GM18519 (cell line): ENCODE measurements around the gene PTTG1IP.
A peak's percentile ranks its signal among the peaks of the same experiment; 100 is the strongest.

ENCODE experiments used
- ATAC-seq: cut with Tn5 transposase; IDR thresholded peaks from one replicate; pipeline ENCODE4 v1.9.1; 2021; ENCODE audit warnings: mild to moderate bottlenecking, moderate library complexity; ENCODE audit not compliant: unreplicated experiment, low FRiP score

PTTG1IP gene

GRCh38 chr21:44814498-44815023 lies 58.9 kb downstream of the PTTG1IP start:
- no peak for ATAC-seq

- no peak for ATAC-seq
These were observed 59.8 kb downstream of the PTTG1IP start for GRCh38 chr21:44813727-44814126.

- no peak for ATAC-seq
These were observed 60.3 kb downstream of the PTTG1IP start for GRCh38 chr21:44813149-44813548.

GRCh38 chr21:44812640-44813039 lies 60.9 kb downstream of the PTTG1IP start:
- ATAC-seq = no peak

- ATAC-seq = no peak
These were observed 62.7 kb downstream of the PTTG1IP start for GRCh38 chr21:44810779-44811178.

- no peak for ATAC-seq
These were observed 67.6 kb downstream of the PTTG1IP start for GRCh38 chr21:44805859-44806258.

- ATAC-seq = no peak
These were observed 68.3 kb downstream of the PTTG1IP start for GRCh38 chr21:44805226-44805625.

- no peak for ATAC-seq
These were observed 68.7 kb downstream of the PTTG1IP start for GRCh38 chr21:44804762-44805161.

GRCh38 chr21:44803651-44804050 lies 69.8 kb downstream of the PTTG1IP start:
- ATAC-seq = no peak

GRCh38 chr21:44802396-44803153 lies 70.9 kb downstream of the PTTG1IP start:
- no peak for ATAC-seq

GRCh38 chr21:44801468-44802395 lies 71.8 kb downstream of the PTTG1IP start, which contains the start of gene UBE2G2:
TSS of gene UBE2G2 (minus strand) at chr21:44801820. CDS start at chr21:44801748, 72 bp downstream.
- peak; percentile 46 for ATAC-seq

GRCh38 chr21:44800971-44801467 lies 72.5 kb downstream of the PTTG1IP start:
- peak; percentile 23 for ATAC-seq

GRCh38 chr21:44800103-44800502 lies 73.4 kb downstream of the PTTG1IP start:
- ATAC-seq = no peak

GRCh38 chr21:44799646-44800045 lies 73.8 kb downstream of the PTTG1IP start:
- ATAC-seq = no peak
